ENCODE results near the gene DEPP1.

Gene DEPP1

GRCh38 chr10:44960088-44960460 lies 18.5 kb downstream of the DEPP1 start:
- H3K4me1 ChIP-seq, result peaks cover 65 to 91% (median 86%) of the 10 kb centered on the region in 10 experiments
- H3K4me3 ChIP-seq, result peak overlapping the region; percentile 75 to 92 (median 86)
- H3K36me3 ChIP-seq, result peaks cover 12 to 58% (median 24%) of the 10 kb centered on the region in 11 experiments; a peak in 21 of 22 replicates
- no peaks in the 10 kb centered on the region for H3K27me3 ChIP-seq
- H3K4me2 ChIP-seq, result peak overlapping the region; percentile 96 to 100 (median 99)
- peak overlapping the region in 10 of 11 experiments; percentile 42 to 98 (median 66); a peak in 18 of 22 replicates for H3K27ac ChIP-seq
- peaks cover 0 to 20% (median 0%) of the 10 kb centered on the region in 11 experiments; a peak in 4 of 22 replicates for H4K20me1 ChIP-seq
- H3K9me3 ChIP-seq (replicated peaks in 1 of 11), result peaks cover 0 to 10% (median 8%) of the 10 kb centered on the region in 11 experiments; a peak in 17 of 22 replicates
- peak overlapping the region; percentile 68 to 92 (median 88); a peak in 21 of 22 replicates for H3K9ac ChIP-seq
- TF ChIP-seq Cebpa-rat (IDR thresholded peaks at IDR 0.05), result no peak

GRCh38 chr10:44959247-44960087 lies 19.1 kb downstream of the DEPP1 start, which contains the start of gene RASSF4:
Gene RASSF4, plus strand, starts transcription at chr10:44959802. Its CDS starts 10,401 bp downstream, at chr10:44970203.
- Histone ChIP-seq H3K27me3 (no peaks in the 10 kb centered on the region), H3K36me3 (peaks cover 12 to 55% (median 25%) of the 10 kb centered on the region in 11 experiments; a peak in 21 of 22 replicates), H3K4me2 (peak within 1 kb of the TSS; percentile 96 to 100 (median 99)), H3K9ac (peak within 1 kb of the TSS; percentile 84 to 92 (median 89)), H4K20me1 (peaks cover 0 to 20% (median 0%) of the 10 kb centered on the region in 11 experiments; a peak in 4 of 22 replicates), H3K27ac (peak within 1 kb of the TSS; percentile 82 to 98 (median 87)), H3K9me3 (replicated peaks in 1 of 11) (peaks cover 0 to 10% (median 8%) of the 10 kb centered on the region in 11 experiments; a peak in 17 of 22 replicates), H3K4me1 (peaks cover 59 to 88% (median 84%) of the 10 kb centered on the region in 10 experiments), H3K4me3 (peak within 1 kb of the TSS; percentile 75 to 92 (median 86))
- no peak for TF ChIP-seq Cebpa-rat (IDR thresholded peaks at IDR 0.05)

GRCh38 chr10:44958898-44959246 lies 19.7 kb downstream of the DEPP1 start:
- Histone ChIP-seq H3K4me3 (peak overlapping the region; percentile 75 to 92 (median 86)), H3K36me3 (peaks cover 12 to 59% (median 31%) of the 10 kb centered on the region in 11 experiments; a peak in 21 of 22 replicates), H3K9ac (peak overlapping the region; percentile 84 to 92 (median 88)), H3K4me1 (peaks cover 56 to 84% (median 80%) of the 10 kb centered on the region in 10 experiments), H4K20me1 (peaks cover 0 to 20% (median 0%) of the 10 kb centered on the region in 11 experiments; a peak in 4 of 22 replicates), H3K4me2 (peak overlapping the region; percentile 84 to 99 (median 96)), H3K27me3 (no peaks in the 10 kb centered on the region), H3K27ac (peak overlapping the region; percentile 82 to 91 (median 86)), H3K9me3 (replicated peaks in 1 of 11) (peaks cover 0 to 10% (median 8%) of the 10 kb centered on the region in 11 experiments; a peak in 17 of 22 replicates)
- no peak for TF ChIP-seq Cebpa-rat (IDR thresholded peaks at IDR 0.05)

- H3K36me3 ChIP-seq, result peaks cover 12 to 57% (median 36%) of the 10 kb centered on the region in 11 experiments; a peak in 21 of 22 replicates
- no peak for TF ChIP-seq Cebpa-rat (IDR thresholded peaks at IDR 0.05)
- peak overlapping the region; percentile 84 to 99 (median 96) for H3K4me2 ChIP-seq
- peak overlapping the region; percentile 75 to 92 (median 86) for H3K4me3 ChIP-seq
- peak overlapping the region; percentile 84 to 92 (median 88) for H3K9ac ChIP-seq
- H3K27ac ChIP-seq, result peak overlapping the region; percentile 82 to 91 (median 86); a peak in 17 of 22 replicates
- H3K9me3 ChIP-seq (replicated peaks in 1 of 11), result peaks cover 0 to 10% (median 8%) of the 10 kb centered on the region in 11 experiments; a peak in 17 of 22 replicates
- no peaks in the 10 kb centered on the region for H3K27me3 ChIP-seq
- peaks cover 57 to 84% (median 76%) of the 10 kb centered on the region in 10 experiments for H3K4me1 ChIP-seq
- H4K20me1 ChIP-seq, result peaks cover 0 to 20% (median 0%) of the 10 kb centered on the region in 11 experiments; a peak in 4 of 22 replicates
Measured at GRCh38 chr10:44958196-44958897, 20.3 kb downstream of the DEPP1 start.

GRCh38 chr10:44956717-44957706 lies 21.6 kb downstream of the DEPP1 start:
- Histone ChIP-seq H3K27ac (peak overlapping the region in 2 of 11 experiments; percentile 86 to 89; a peak in 3 of 22 replicates), H3K9ac (peak overlapping the region in 1 of 11 experiments; percentile 88; a peak in 1 of 22 replicates)
- TF ChIP-seq Cebpa-rat (IDR thresholded peaks at IDR 0.05), result no peak

GRCh38 chr10:44956226-44956625 lies 22.4 kb downstream of the DEPP1 start:
- Histone ChIP-seq H3K27me3 (no peaks in the 10 kb centered on the region), H3K27ac (peak overlapping the region in 1 of 11 experiments; percentile 14; a peak in 2 of 22 replicates), H3K9ac (0 out of 22 replicates have a peak overlapping the region, but pooled peaks of 1 of the 11 experiments have one; percentile 31), H3K9me3 (replicated peaks in 1 of 11) (peaks cover 0 to 10% (median 8%) of the 10 kb centered on the region in 11 experiments; a peak in 17 of 22 replicates), H3K4me1 (peaks cover 51 to 79% (median 60%) of the 10 kb centered on the region in 10 experiments), H4K20me1 (peaks cover 0 to 2% (median 0%) of the 10 kb centered on the region in 11 experiments; a peak in 2 of 22 replicates), H3K4me2 (peak overlapping the region; percentile 46 to 98 (median 72)), H3K4me3 (peak overlapping the region in 2 of 10 experiments; percentile 4 to 20; a peak in 1 of 20 replicates), H3K36me3 (peaks cover 12 to 58% (median 40%) of the 10 kb centered on the region in 11 experiments; a peak in 21 of 22 replicates)
- no peak for TF ChIP-seq Cebpa-rat (IDR thresholded peaks at IDR 0.05)

More at GRCh38 chr10:44956717-44957706, 21.6 kb downstream of the DEPP1 start:
- H3K9me3 ChIP-seq (replicated peaks in 1 of 11), result peaks cover 0 to 10% (median 8%) of the 10 kb centered on the region in 11 experiments; a peak in 17 of 22 replicates
- peak overlapping the region in 6 of 10 experiments; percentile 78 to 92 (median 90); a peak in 9 of 20 replicates for H3K4me3 ChIP-seq
- no peaks in the 10 kb centered on the region for H3K27me3 ChIP-seq
- H3K4me1 ChIP-seq, result peaks cover 54 to 79% (median 67%) of the 10 kb centered on the region in 10 experiments
- H4K20me1 ChIP-seq, result peaks cover 0 to 10% (median 0%) of the 10 kb centered on the region in 11 experiments; a peak in 2 of 22 replicates
- H3K4me2 ChIP-seq, result peak overlapping the region; percentile 46 to 99 (median 96); a peak in 21 of 22 replicates
- H3K36me3 ChIP-seq, result peaks cover 12 to 57% (median 44%) of the 10 kb centered on the region in 11 experiments; a peak in 21 of 22 replicates
